HG03066 (cell line): ENCODE data around the gene MAPKAP1.
"Not testable (repeated sequence)": the region's sequence is repeated elsewhere in the genome, so short reads cannot be mapped to it uniquely, and the experiment has no call there.

Experiments
- ATAC-seq: cut with Tn5 transposase; IDR thresholded peaks from one replicate; pipeline ENCODE4 v1.9.1; 2021; ENCODE audit warnings: low read depth; ENCODE audit not compliant: unreplicated experiment

The MAPKAP1 gene

DNA sequence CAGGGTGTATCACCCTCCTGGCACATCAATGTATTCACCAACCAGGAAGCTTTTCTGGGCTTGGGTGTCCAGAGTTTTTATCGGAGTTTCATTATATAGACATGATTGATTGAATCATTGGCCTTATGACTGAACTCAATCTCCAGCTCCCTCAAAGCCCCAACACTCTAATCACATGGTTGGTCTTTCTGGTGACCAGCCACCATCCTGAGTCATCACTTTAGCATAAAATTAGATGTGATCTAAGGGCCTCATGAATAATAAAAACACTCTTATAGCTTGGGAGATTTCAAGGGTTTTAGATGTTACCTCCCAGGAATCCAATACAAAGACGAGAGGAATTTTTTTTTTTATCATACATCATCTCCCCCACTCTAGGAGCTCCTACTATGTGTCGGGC, 32.4 kb upstream of the MAPKAP1 start:
- ATAC-seq: no peak

DNA sequence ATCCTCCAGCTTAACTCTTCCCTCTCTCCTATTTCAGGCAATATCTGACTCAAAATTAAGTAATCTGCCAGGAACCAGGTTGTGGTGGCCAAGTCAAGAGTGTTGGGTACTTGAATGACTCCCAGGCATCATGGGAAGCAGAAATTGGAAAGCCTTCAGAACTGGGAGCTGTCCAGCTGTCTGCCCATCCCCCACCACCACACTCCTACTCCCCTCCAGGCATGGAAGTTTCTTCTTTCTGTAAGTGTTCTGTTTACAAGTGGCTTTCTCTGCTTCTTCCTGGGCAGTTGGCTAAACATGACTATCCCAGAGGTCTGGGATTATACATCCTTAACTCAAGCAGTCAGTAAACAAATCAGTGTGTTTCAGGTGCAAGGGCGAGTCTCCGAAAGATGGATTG, 25.6 kb upstream of the MAPKAP1 start:
- no peak for ATAC-seq

DNA sequence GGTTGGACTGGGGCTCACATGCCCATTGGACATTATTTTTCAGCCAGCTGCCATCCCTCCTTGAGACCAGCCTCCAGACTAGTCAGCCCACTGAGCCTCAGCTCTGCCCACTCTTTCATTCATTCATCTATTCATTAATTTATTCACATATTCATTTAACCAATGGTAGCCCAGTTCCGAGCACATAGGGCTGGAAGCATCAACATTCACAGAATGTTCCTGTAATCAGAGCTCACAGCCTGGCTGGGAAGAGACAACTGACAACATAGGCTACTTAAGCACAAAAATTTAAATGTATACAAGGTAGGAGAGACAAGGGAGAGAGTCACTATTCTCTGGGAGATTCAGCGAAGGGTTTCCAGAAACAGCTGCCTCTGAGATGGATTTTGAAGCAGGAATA, 23.2 kb upstream of the MAPKAP1 start:
- ATAC-seq: no peak

DNA sequence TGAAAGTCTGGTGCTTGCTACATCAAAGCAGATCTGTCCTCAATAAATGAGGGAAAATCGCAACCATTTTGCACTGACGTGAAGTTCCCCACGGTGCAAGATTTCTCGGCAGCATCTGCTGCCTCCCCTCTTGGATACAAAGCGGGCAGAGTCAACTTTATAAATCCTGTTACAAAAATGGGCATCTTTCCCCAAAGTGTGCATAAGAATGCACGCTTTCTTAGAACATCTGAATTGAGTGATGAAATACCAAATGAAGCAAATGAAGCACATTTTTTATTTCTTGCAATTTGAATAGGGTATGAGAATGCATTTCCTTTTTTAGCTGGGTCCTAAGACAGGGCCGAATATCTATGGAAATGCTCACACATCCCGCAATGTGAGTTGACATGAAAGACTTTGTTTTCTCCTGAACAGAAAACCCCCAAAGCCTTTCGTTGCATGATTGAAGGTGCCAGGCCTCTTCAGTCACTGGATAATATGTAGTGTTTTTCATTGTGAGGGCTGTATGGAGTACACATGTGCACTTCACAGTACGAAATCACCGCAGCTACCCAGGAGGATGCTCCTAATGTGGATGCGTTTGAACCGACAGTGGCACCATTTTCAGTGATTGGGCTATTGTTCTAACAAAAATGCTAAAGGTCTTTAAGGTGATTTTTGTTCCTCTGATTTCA, 19.6 kb upstream of the MAPKAP1 start:
- ATAC-seq: no peak

DNA sequence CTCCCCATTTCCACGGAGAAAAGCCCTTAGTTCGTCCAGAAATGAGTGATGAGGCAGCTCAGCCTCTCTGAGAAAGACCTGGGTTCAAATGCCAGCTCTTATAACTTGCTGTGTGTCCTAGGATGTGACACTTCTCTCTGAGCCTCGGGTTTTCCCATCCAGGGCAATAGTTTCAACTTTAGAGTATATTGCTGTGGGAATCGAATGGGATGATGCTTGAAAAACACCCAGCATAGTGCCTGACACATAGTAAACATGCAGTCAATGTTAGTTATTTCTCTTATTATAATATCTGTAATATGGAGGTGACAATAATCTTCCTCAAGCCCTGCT, 430 bp upstream of the MAPKAP1 start:
- ATAC-seq: no peak

DNA sequence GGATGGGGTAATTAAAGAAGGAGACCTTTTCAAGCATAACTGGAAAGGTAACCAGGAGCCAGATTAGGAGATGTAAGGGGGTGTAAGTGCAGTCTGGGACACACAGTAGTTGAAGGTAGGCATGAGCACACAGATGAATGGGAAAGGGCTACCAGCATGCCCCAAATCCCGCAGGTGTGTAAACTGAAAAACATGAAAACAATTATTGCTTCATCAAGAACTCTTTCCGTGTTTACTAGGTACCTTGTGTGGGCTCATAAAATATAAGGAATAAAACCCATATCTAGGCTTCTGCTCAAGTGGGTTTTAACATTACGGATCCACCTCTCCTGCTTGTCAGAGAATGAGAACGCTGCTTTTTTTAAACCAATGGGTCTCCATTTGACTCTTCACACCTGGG, 1.1 kb downstream of the MAPKAP1 start:
- no peak for ATAC-seq

DNA sequence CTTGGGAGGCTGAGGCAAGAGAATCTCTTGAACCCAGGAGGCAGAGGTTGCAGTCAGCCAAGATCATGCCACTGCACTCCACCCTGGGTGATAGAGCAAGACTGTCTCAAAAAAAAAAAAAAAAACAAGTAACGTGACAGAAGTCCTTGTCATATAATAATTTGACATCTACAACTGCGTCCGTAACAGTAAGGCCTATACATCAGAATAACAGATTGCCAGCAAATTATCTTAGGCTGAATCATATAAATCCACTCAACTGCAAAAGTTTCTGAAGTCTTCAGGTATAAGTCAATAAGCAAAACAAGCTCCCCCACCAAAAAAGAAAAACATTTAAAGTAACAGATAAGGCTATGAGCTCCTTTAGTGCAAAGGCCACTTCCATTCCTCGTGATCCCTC, 3.3 kb downstream of the MAPKAP1 start:
- ATAC-seq: no peak

DNA sequence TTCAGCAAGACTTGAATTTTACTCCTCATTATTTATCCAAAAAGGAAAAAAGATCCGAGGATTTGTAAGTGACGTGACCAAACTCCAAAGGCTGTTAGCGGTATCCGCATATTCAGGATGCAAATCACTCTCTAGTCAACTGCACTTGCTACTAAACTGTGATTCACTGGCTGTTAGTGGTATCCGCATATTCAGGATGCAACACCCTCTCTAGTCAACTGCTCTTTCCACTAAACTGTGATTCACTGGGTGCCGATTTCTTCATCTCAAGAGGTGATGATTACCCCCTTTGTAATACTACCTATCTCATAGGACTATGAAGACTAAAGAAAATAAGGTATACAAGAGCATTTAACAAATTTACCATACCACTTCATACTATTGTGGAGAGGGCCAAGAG, 5.7 kb downstream of the MAPKAP1 start:
- ATAC-seq: no peak

DNA sequence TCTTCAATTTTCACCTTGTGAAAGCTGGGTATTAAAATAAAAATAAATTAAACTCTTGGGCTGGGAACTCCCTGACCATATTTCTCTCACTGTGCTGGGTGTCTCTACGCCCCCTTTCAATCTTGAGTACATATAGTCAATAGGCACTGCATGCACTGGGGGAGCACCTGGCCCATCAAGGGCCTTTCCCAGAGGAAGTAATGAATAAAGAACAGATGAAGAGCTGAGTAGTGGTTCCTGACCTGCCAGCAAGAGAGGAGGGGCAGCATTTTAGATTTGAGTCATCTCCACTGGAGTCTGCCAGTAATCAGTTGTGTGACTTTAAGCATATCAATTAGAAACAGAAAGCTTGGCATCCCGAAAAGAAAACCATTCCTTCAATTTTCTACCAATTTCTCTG, 6.2 kb downstream of the MAPKAP1 start:
- peak; percentile 62 for ATAC-seq

DNA sequence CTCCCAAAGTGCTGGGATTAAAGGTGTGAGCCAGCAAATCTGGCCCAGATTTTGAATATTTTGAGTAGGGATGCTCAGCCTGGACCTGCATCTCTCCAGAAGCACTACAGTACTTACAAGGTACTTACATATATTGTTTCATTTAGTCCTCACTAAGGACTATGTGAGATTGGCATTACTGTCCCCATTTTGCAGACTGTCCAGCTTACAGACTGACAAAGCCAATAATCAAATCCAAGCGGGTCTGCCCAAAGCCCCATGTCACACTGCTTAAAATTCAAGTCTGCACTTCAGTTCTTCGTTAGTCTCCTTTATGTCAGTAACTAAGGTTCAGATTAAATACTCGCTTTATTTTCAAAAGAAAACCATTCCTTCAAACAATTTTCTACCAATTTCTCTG, 7.1 kb downstream of the MAPKAP1 start:
- no peak for ATAC-seq

DNA sequence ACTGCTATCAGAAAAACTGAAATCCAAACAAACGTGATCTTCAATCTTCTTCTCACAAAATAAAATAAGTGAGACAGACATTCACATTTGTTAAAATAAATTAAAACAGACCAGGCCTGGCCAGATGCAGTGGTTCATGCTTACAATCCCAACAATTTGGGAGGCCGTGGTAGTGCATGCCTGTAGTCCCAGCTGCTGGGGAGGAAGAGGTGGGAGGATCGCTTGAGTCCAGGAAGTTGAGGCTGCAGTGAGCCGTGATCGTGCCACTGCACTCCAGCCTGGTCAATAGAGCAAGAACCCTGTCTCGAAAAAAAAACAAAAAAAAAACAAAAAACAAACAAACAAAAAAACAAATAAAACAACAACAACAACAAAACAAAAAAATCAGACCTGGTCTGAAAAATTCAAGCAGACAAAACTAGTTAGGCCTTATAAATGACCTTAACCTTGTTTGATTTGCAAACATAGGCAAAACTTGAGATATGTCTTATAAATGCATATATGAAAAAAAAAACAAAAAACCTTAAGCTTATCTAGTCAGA, 10.8 kb downstream of the MAPKAP1 start:
- ATAC-seq: no peak

DNA sequence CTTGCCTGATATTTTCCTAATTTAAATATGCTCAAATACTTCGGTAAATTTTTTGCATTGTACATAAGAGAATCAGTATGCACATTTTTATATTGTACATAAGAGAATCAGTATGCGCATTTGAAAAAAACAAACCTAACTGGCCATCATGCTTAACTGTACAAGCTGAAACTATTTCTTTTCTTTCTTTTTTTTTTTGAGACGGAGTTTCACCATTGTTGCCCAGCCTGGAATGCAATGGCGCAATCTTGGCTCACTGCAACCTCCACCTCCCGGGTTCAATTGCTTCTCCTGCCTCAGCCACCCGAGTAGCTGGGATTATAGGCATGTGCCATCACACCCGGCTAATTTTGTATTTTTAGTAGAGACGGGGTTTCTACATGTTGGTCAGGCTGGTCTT, 11.5 kb downstream of the MAPKAP1 start:
- not testable (repeated sequence) for ATAC-seq

DNA sequence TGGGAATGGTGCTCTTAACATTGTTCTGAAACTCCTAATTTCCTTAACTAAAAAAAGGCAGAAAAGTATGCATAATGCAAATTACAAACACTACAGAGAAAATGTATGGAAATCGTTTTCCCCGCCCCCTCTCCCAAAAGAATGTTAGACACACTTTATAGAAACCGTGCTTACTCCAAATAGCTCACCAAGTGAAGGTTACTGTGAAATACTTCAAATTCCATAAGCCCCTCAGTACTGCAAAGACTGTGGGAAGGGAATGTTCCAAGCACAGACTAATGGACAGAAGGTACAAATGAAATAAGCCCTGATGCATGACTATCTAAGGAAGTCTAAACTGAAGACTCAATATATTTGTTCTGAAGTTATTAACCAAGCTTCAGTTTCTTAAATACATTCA, 12.5 kb downstream of the MAPKAP1 start:
- no peak for ATAC-seq

DNA sequence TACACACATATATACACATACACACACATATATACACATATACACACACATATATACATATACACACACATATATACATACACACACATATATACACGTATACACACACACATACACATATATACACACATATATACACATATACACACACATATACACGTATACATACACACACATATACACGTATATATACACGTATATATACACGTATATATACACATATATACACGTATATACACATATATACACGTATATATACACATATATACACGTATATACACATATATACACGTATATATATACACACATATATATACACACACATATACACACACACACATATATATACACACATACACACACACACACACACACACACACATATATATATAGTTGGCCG, 13.5 kb downstream of the MAPKAP1 start:
- ATAC-seq: not testable (repeated sequence)

DNA sequence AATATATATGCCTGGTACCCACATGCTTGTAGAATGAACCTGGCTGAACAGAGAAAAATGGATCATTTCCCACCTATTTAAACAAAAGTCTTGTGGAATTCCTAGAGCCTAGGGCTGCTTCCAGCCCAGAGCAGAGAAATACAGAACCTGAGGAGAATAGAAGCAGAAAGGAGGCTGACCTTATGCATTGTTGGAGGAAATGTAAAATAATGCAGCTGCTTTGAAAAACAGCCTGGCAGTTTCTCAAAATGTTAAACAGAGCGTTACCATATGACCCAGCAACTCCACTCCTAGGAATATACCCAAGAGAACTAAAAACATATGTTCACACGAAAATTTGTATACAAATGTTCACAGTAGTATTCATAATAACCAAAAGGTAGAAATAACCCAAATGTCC, 15.1 kb downstream of the MAPKAP1 start:
- ATAC-seq: no peak

DNA sequence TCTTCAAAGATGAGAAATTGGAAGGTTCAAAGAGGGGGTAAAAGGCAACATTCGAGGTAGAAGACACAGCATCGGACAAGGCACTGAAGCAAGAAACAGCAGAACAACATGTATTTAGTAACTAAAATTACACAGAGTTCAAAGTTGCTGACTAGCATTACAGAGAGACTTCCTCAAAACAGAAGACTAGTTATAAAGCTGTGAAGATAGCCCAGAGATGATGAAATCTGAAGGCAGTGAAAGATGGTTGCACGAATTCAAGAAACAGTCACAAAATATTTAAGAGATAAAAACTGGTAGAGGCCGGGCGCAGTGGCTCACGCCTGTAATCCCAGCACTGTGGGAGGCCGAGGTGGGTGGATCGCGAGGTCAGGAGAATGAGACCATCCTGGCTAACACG, 16.3 kb downstream of the MAPKAP1 start:
- no peak for ATAC-seq

DNA sequence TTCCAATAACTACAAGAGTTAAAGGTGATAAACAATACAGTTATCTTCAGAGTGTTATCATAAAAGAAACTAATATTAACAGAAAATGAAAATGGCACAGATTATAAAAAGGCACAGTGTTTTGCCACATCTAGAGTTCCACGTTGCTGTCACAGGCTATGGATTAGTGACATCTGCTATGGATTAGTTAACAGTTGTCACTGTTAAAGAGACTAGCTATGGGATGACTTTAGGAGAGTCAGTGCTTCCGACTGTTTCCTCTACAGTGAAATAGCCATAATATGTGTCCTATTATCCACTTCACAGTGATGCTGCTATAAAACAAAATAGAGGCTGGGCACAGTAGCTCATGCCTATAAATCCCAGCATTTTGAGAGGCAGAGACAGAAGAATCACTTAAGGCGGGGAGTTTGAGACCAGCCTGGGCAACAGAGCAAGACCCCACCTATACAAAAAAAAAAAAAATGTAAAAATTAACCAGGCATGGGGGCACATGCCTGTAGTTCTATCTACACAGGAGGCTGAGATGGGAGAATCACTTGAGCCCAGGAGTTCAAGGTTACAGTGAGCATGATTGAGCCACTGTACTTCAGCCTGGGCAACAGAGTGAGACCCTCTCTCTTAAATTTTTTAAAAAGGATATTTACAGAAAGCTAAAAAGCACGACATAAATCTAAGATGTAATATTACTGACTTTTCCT, 19.7 kb downstream of the MAPKAP1 start:
- no peak for ATAC-seq

DNA sequence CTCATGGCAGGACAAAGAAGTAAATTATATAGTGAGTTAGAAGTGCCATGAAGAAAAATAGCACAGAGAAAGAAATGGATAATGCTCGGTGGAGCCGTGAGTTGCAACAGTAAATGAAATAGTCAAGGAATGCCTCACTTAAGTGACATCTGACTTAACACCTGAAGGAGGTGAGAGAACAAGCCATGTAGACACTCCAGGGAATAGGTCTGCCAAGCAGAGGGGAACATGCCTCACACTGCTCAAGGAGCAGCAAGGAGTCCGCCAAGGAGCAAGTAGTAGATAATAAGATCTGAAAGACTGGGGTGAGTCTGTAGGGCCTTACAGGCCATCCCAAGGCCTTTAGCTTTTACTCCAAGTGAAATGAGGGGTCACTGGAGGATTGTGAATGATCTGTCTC, 21.8 kb downstream of the MAPKAP1 start:
- no peak for ATAC-seq

DNA sequence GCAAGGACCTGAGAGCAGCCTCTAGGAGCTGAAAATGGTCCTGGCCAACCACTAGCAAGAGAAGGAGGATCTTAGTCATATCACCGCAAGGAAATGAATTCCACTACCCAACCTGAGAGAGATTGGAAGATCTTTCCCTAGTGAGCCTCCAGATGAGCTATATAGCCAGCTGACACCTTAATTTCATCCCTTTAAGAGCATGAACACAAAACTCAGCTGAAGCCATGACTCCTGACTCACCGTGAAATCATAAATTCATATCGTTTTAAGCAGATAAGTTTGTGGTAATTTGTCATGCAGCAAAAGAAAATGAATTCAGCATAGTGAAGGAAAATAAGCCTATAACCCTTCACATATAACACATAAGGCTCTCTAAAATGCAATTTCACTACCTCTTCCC, 23.5 kb downstream of the MAPKAP1 start:
- ATAC-seq: no peak

DNA sequence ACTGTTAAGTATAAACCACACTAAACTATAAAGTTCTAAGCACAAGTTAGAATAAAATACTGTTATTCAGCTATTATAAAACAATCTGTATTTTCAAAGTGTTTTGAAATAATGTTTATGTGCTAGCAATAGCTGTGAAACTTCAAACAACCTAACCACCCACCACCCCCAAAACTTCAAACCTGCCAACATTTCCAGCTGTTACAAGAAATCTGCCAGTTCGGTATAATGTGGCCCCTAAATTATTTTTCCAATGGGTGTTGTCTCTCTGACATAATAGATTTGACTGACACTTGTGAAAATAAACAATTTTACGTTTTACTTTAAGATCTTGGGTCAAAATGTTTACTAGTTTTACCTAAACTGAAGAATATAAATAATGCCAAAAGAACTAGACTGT, 24.7 kb downstream of the MAPKAP1 start:
- no peak for ATAC-seq

DNA sequence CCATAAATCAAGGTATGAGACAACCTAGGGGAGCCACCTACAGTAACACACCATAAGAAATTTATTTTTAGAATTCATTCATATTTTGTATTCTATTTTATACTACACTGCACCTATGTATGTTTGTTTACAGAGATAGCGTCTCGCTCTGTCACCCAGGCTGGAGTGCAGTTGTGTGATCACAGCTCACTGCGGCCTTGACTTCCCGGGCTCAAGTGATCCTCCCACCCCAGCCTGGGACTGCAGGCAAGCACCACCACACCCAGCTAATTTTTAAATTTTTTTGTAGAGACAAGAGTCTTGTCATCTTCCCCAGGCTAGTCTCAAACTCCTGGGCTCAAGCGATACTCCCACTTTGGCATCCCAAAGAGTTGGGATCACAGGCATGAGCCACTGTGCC, 25.4 kb downstream of the MAPKAP1 start:
- no peak for ATAC-seq

DNA sequence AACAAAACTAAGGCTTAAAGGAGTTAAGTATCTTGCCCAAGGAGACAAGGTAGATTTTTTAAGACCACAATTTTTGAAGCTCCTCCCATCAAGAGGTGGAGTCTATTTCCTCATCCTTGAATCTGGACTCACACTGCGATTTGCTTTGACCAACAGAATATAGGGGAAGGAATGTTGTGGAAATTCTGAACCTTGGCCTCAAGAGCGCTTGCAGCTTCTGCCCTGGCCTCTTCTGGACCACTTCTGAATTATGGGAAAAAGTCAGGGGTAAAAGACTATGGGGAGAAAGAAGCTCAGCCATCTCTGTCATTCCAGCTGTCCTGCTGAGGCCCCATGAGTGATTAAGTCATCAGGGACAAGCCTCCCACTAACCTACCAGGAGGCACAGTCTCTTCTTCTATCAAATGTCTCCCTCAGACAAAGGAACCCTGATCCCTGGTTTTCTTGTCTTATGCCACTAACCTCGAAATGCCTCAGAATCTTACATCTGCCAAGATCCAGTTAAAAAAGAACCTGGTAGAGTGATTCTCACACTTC, 25.9 kb downstream of the MAPKAP1 start:
- ATAC-seq: no peak
